Measurements from ENCODE around the gene SNRK.

DNA sequence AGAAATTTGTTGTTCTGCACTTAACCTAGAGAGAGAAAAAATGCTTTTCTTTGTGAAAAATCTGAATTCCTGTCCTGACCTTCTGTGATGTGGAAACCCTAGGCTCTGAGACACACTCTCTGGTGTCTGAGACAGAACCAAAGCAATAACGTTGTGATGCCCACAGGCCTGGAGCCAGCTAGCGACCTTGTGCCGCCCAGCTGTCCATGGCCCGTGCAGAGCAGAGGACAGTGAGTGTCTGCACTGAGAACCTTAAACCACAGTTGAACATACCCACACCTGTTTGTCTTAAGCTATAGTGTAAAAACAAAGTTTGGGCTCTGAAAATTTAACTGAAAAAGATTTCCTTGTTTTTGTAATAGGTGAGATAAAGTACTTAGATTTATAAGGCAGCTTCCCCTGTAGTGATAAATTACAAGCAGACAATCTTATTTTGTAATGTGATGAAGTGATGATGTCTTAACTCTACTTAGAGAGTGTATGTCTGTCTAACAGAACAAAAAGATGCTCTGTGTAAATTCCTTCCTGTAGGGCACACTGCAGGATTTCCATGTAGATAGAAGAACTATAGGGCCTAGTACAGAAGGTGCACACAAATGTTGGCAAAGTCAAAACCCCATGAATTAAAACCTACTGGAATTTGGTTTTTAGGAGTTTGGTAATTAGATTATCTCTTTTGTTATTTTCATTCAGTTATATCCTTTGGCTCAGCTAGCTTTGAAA, 62.7 kb downstream of the SNRK start:
- TF ChIP-seq, protein P1, sequence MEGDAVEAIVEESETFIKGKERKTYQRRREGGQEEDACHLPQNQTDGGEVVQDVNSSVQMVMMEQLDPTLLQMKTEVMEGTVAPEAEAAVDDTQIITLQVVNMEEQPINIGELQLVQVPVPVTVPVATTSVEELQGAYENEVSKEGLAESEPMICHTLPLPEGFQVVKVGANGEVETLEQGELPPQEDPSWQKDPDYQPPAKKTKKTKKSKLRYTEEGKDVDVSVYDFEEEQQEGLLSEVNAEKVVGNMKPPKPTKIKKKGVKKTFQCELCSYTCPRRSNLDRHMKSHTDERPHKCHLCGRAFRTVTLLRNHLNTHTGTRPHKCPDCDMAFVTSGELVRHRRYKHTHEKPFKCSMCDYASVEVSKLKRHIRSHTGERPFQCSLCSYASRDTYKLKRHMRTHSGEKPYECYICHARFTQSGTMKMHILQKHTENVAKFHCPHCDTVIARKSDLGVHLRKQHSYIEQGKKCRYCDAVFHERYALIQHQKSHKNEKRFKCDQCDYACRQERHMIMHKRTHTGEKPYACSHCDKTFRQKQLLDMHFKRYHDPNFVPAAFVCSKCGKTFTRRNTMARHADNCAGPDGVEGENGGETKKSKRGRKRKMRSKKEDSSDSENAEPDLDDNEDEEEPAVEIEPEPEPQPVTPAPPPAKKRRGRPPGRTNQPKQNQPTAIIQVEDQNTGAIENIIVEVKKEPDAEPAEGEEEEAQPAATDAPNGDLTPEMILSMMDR (IDR thresholded peaks at IDR 0.05), result no peak
- TF ChIP-seq EZH2 (IDR thresholded peaks at IDR 0.05), result no peak

Data from neural progenitor cell (in vitro differentiated cells).